ENCODE results near the gene FRAT1. TPM values are rescaled to one million over a fixed set of nuclear protein-coding genes. Genes with fewer than 3 reads are reported as not detected.

The FRAT1 gene
- polyA plus RNA-seq, 3 donors, result 17.0 to 34.4 (median 31.2) TPM

DNA sequence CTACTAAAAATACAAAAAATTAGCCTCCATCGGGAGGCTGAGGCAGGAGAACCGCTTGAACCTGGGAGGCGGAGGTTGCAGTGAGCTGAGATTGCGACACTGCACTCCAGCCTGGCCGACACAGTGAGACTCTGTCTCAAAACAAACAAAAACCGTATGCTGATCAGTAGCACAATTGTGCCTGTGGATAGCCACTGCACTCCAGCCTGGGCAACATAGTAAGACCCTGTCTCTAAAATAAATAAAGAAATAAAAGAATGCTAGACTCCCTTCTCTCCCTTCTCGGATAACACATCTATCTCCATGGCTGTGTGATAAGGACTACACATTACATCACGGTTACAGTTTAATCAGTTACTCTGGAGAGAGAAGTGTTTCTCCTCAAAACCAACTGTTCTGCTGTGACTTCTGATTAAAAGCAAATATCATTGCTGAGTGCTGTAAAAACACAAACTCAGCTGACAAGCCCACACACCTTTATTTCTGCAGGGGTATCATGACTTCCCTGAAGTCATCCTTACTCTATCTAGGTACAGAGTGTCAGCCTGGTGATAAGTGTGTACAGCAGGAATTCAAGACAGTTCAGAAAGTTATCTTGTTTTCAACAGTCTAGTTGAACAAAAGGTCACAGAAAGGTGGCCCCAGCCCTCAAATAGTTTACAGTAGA lies 21.4 kb upstream of the FRAT1 start:
- no peak overlapping the region for H3K4me3 ChIP-seq (replicated peaks in 1 of 3; ENCODE audit: low read depth in 2 of 3, low read length in 3 of 3)
- Mint-ChIP-seq H3K27ac (no peak overlapping the region), H3K4me1 (peaks cover 6% of the 10 kb centered on the region), H3K4me3 (no peak overlapping the region), H3K36me3 (peaks cover 0 to 2% of the 10 kb centered on the region in 2 donors), H3K27me3 (ENCODE audit: low read depth in 3 of 3) (peaks cover 2 to 3% (median 2%) of the 10 kb centered on the region in 3 donors), H3K9me3 (peaks cover 0 to 1% (median 0%) of the 10 kb centered on the region in 7 donors)
- 85% methylated on average over 5 of the region's 8 CpGs for WGBS (ENCODE audit: insufficient coverage)
- no peaks in the 10 kb centered on the region for H3K36me3 ChIP-seq (replicated peaks in 1 of 2; ENCODE audit: control insufficient read depth in 1 of 2, insufficient read depth in 2 of 2, low read length in 2 of 2)
- H2AFZ ChIP-seq (ENCODE audit: insufficient read depth, low read depth, low read length, poor library complexity, severe bottlenecking), result no peak overlapping the region
- H3K27me3 ChIP-seq (ENCODE audit: control insufficient read depth in 2 of 2, insufficient read depth in 2 of 2, low read length in 2 of 2), result no peaks in the 10 kb centered on the region
- H3K9ac ChIP-seq (ENCODE audit: insufficient read depth, low read length, poor library complexity, severe bottlenecking), result no peak overlapping the region
- H3K4me2 ChIP-seq (replicated peaks; ENCODE audit: extremely low read depth, low read length, poor library complexity, severe bottlenecking), result no peak overlapping the region
- H3K27ac ChIP-seq (ENCODE audit: low read depth in 1 of 2, low read length in 2 of 2), result no peak overlapping the region
- H3K4me1 ChIP-seq (ENCODE audit: control insufficient read depth in 1 of 2, insufficient read depth in 2 of 2, low read length in 2 of 2), result no peaks in the 10 kb centered on the region
- no peak for DNase-seq
- intact Hi-C loops (cut with micrococcal nuclease), result no loop called here
- no peaks in the 10 kb centered on the region for H3K9me3 ChIP-seq (replicated peaks in 1 of 2; ENCODE audit: control insufficient read depth in 1 of 2, insufficient read depth in 1 of 2, low read length in 2 of 2)
- no peaks in the 10 kb centered on the region for H3K79me2 ChIP-seq (ENCODE audit: insufficient read depth, low read length)
- no peaks in the 10 kb centered on the region for H4K20me1 ChIP-seq (ENCODE audit: insufficient read depth, low read length)
- no peak for TF ChIP-seq CTCF (IDR thresholded peaks at IDR 0.05)

DNA sequence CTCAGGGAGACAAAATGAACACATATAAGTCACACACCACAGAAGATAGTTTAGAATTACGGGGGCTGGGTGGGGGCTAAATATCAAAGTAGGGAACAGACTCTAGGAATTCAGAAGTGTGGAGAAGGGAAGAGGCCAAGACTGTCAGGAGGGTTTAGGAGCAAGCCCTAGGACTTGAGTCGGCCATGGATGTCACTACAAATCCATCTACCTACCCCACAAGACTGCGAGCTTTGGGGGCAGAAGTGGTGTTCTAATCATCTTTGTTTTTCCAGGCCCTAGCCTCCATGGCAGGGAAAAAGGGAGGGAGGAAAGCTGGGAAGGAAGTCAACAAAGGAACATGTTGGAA lies 20.9 kb upstream of the FRAT1 start:
- Histone ChIP-seq H2AFZ (ENCODE audit: insufficient read depth, low read depth, low read length, poor library complexity, severe bottlenecking) (no peak overlapping the region), H3K4me3 (replicated peaks in 1 of 3; ENCODE audit: low read depth in 2 of 3, low read length in 3 of 3) (no peak overlapping the region), H4K20me1 (ENCODE audit: insufficient read depth, low read length) (no peaks in the 10 kb centered on the region), H3K27ac (ENCODE audit: low read depth in 1 of 2, low read length in 2 of 2) (no peak overlapping the region), H3K79me2 (ENCODE audit: insufficient read depth, low read length) (no peaks in the 10 kb centered on the region), H3K27me3 (ENCODE audit: control insufficient read depth in 2 of 2, insufficient read depth in 2 of 2, low read length in 2 of 2) (no peaks in the 10 kb centered on the region), H3K9ac (ENCODE audit: insufficient read depth, low read length, poor library complexity, severe bottlenecking) (no peak overlapping the region), H3K4me2 (replicated peaks; ENCODE audit: extremely low read depth, low read length, poor library complexity, severe bottlenecking) (no peak overlapping the region), H3K36me3 (replicated peaks in 1 of 2; ENCODE audit: control insufficient read depth in 1 of 2, insufficient read depth in 2 of 2, low read length in 2 of 2) (no peaks in the 10 kb centered on the region), H3K4me1 (ENCODE audit: control insufficient read depth in 1 of 2, insufficient read depth in 2 of 2, low read length in 2 of 2) (no peaks in the 10 kb centered on the region), H3K9me3 (replicated peaks in 1 of 2; ENCODE audit: control insufficient read depth in 1 of 2, insufficient read depth in 1 of 2, low read length in 2 of 2) (no peaks in the 10 kb centered on the region)
- Mint-ChIP-seq H3K9me3 (peaks cover 0 to 2% (median 0%) of the 10 kb centered on the region in 7 donors), H3K4me3 (no peak overlapping the region), H3K27ac (no peak overlapping the region), H3K27me3 (ENCODE audit: low read depth in 3 of 3) (peaks cover 2 to 3% (median 2%) of the 10 kb centered on the region in 3 donors), H3K4me1 (peaks cover 4% of the 10 kb centered on the region), H3K36me3 (peaks cover 0 to 2% of the 10 kb centered on the region in 2 donors)
- intact Hi-C loops (cut with micrococcal nuclease), result no loop called here
- no CpG with 5 or more reads among the region's 3 CpGs for WGBS (ENCODE audit: insufficient coverage)
- no peak for TF ChIP-seq CTCF (IDR thresholded peaks at IDR 0.05)
- DNase-seq, result no peak
